Astrocyte (in vitro differentiated cells and primary cell): ENCODE measurements around the gene STRA8.

Experiments used
- EZH2 ChIP-seq: IDR thresholded peaks from 2 replicates; pipeline ENCODE4 v1.6.1; 2012; ENCODE audit warnings: mild to moderate bottlenecking, low read length, inconsistent platforms; ENCODE audit not compliant: insufficient read depth
- TF ChIP-seq, protein P1 (sequence below): IDR thresholded peaks from 2 replicates; pipeline ENCODE4 v1.5.1; 2011; ENCODE audit warnings: low read depth, mild to moderate bottlenecking, inconsistent platforms, low read length, moderate library complexity; ENCODE audit not compliant: insufficient read depth

DNA sequence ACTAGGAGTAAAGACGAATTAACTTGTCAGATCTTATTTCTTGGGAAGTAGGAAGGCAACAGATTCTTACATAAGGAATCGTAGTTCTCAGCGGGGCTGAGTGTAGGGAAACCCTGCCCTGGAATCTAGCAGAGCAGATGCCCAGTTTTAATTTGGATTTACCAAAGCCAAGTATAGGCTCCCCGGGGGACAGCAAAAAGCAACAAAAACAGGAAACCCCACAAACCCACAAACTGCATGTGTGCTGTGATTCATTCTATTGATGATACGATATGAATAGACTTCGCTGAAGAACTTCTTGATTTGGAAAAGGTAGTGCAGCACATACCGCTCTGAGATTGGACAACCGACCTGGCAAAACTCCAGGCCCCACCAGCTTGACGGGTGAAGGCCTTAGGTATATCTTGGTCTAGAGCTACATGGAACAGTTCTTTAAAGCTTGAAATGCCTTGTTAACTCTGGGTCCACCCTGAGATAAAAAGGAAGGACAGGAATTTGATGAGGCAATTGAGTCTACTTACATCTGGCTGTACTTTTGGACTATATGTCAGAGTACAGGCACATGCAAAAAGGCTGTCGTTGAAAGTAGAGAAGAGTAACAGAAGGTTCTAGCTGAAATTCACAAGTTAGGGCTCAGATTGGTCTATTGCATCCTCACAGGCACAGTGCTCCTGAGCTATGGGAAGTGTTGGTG lies 49.1 kb downstream of the STRA8 start:
- TF ChIP-seq, protein P1, sequence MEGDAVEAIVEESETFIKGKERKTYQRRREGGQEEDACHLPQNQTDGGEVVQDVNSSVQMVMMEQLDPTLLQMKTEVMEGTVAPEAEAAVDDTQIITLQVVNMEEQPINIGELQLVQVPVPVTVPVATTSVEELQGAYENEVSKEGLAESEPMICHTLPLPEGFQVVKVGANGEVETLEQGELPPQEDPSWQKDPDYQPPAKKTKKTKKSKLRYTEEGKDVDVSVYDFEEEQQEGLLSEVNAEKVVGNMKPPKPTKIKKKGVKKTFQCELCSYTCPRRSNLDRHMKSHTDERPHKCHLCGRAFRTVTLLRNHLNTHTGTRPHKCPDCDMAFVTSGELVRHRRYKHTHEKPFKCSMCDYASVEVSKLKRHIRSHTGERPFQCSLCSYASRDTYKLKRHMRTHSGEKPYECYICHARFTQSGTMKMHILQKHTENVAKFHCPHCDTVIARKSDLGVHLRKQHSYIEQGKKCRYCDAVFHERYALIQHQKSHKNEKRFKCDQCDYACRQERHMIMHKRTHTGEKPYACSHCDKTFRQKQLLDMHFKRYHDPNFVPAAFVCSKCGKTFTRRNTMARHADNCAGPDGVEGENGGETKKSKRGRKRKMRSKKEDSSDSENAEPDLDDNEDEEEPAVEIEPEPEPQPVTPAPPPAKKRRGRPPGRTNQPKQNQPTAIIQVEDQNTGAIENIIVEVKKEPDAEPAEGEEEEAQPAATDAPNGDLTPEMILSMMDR = no peak
- TF ChIP-seq EZH2 = no peak
